ENCODE results near the gene CNR2.
"Not testable (repeated sequence)": the region's sequence is repeated elsewhere in the genome, so short reads cannot be mapped to it uniquely, and the experiment has no call there.

Gene CNR2

DNA sequence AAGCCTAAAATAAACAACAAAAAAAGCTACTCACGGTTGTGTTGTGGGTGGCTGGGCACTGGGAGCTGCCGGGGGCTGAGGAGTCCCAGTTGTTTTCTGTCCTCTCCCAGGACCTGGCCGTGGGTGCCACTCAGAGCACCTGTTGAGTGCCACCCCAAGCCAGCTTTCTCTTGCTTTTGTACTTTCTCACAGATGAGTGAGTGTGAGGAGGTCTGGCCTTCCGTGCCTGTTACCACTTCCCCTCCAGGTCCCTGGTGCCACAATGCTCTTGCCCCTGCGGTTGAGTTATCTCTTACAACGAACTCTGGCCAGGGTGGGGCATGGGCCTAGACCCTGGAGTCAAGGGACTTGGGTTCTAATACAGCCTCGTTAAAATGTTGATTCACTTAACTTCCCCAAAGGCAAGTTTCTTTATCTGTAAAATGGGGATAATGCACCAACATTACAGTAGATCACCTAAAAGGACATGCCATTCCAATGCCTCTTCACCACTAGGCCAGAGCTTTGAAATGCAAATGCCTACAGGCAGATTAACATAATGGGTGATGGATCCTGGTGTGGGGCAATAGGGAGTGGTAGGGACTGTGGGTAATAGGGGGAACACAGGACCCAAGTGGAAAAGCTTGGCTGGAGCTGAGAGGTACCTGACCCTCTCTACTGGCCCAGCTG is at the start of gene CNR2:
TSS of gene CNR2 (minus strand) at position 151 of the 669 bp plus-strand sequence. CDS start 37,745 bp downstream, outside the sequence.
- DNase-seq: no peak

DNA sequence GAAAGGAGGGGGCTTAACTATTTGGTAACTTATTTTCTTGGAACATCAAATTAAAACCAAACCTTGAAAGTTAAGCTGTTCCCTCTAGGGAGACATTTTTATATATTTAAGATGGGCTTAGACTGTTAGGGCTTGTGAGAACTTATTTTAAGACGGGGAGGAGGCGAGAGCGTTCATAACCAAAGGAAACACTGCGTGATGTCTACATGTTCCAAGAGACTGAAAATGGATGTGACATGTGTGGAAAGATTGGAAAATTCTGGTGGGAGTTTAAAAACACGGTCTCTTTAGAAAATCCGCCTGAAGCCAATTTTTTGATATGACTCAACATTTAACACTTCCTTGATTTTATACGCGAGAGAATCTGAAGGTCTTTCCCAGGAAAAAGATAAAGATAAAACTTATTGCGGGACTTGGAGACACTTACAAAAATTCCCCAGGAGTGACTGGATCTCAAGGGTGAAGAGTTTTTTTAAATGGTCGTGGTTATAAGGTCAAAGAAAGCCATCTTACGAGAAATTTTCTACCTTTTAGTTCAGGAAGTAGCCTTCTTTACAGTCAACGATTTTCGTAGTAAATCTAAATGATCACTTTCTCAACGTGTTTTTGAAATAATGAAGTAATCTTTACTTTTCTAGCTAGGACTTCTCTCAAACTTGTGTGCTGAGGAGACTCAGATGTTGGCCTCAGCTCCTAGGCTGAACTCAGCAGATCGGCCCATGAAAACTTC is 47.3 kb upstream of the CNR2 start:
- no peak for DNase-seq

GRCh38 chr1:23959461-23960290 is 46.5 kb upstream of the CNR2 start, which contains the start of gene PNRC2:
PNRC2 (plus strand) TSS chr1:23959828; CDS start chr1:23961458, 1,630 bp downstream.
- peak; percentile 80 for DNase-seq

DNA sequence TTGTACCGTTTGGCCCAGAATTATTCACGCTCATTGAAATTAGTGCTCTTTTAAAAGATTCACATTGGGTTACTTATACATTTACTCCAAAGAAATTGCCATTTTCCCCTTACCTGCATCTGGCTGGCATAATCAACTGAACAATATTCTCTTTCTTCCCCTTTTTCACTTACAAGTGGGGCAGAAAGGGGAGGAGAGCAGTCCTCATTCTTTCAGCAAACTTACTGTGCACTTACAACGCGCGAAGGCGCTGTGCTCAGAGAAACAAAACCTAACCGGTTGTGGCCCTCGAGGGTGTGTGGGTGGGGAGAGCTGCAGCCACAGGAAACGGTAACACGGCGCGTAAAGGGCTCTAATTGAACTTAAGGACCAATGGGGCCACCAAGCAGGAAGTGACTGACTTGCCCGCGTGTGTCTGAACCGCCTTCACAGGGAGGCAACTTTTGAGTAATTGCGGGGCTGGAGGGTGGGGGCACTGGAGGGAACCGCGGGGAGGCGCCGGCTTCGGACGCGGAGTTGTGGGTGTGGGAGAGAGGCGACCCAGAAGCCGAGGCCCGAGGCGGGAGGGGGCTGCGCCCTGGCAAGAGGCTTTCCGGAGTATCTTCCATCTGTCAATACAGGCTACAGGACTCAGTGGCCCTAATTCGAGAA is 45.8 kb upstream of the CNR2 start:
- peak; percentile 62 for DNase-seq

DNA sequence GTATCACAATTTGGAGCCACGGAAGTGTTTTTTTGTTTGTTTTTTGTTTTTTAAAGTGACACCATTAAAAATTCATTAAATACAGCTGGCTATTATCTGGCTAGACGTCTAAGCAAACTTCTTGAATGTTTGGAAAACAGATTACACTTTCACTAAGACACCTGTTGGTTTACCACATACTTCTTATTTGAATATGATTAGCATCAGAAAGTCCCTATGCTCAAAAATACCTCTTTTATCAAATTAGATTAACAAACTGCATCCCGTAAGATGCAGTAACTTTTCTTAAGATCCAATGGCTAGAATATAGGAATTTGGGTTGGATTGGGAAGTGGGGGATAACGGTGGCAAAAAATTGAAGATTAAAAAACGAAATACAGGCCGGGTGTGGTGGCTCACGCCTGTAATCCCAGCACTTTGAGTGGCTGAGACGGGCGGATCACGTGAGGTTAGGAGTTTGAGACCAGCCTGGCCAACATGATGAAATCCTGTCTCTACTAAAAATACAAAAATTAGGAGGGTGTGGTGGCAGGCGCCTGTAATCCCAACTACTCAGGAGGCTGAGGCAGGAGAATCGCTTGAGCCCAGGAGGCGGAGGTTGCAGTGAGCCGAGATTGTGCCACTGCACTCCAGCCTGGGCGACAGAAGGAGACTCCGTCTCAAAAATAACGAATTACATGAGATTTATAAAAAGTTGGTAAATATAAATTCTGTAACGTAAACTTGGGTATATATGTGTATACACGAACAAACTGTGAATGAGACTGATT is 45.1 kb upstream of the CNR2 start:
- DNase-seq: not testable (repeated sequence)

- DNase-seq: no peak
Measured at GRCh38 chr1:23957096-23957495, 43.9 kb upstream of the CNR2 start.

- no peak for DNase-seq
Measured at GRCh38 chr1:23953020-23953419, 39.9 kb upstream of the CNR2 start.

DNA sequence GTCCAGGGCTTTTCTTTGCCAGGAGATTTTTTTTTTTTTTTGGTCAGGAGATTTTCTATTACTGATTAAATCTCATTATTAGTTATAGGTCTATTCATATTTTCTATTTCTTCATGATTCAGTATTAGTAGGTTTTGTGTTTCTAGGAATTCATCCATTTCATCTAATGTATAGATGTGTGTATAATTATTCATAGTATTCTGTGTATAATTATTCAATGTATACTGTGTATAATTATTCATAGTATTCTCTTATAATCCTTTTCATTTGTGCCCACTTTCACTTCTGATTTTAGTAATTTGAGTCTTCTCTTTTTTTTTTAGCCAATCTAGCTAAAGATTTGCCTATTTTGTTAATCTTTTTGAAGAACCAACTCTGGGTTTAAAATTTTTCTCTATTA is 34.2 kb upstream of the CNR2 start:
- no peak for DNase-seq

GRCh38 chr1:23936481-23937176 is 23.5 kb upstream of the CNR2 start:
- no peak for DNase-seq

DNA sequence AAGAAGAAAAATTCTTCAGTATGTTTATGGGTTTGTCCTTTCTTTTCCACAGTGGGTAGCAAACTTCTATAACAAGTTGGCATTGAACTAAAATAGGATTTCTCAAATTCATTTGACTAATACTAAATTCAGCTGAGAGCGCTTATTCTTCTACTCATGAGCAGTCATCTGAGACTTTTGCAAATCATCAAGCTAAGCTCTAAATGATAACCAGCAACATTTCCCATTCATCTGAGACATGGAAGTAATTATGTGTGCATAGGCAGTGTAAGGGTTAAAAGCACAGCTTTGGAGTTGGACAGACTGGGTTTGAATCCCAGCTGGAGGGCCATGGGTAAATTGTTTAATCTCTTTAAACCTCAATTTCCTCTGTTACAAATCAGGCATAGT is 18.3 kb upstream of the CNR2 start:
- no peak for DNase-seq

DNA sequence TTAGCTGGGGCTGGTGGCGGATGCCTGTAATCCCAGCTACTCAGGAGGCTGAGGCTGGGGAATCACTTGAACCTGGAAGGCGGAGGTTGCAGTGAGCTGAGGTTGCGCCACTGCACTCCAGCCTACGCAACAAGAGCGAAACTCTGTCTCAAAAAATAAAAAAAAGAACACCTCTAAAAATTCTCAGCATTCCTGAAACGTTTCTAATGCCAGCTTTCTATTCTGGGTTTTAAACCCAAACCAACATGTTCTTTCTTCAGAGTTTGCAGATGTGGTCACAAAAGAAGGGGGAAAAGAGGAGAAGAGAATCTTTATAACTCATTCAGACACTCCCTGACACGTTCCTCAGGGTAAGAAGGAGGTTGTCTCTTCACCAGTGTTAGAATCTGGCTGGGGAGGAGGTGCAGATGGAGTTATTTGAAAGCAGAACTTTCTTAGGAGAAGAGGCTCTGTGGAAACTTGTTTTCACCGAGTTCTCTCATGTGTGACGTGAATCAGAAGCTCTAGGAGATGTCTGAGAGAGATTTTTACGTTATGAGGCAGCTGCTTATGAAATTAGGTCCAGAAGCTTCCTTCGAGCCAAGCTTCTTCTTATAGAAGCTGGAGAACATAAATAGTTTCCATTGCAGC is 17.8 kb upstream of the CNR2 start:
- DNase-seq: no peak

- no peak for DNase-seq
Measured at GRCh38 chr1:23930270-23930669, 17.1 kb upstream of the CNR2 start.

- DNase-seq: no peak
Measured at GRCh38 chr1:23928789-23929188, 15.6 kb upstream of the CNR2 start.

DNA sequence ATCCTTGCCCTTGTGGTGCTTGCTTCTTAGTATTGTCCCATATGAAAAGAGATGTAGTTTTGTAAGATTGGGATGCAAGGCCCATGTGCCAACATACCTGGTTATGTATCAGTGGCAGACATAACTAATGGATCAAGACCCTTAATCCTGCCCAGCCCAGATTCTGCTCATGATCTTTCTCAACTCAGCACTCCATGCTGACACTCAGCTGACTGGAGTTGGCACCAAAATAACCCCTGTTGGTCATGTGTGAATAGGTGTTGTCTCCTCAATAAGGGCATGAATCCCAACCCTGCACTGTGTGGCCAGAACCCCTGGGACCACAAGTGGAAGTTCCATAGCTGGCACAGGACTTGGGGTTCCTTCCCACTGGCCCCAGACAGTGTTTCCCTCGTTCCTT is 13.9 kb upstream of the CNR2 start:
- DNase-seq: no peak

DNA sequence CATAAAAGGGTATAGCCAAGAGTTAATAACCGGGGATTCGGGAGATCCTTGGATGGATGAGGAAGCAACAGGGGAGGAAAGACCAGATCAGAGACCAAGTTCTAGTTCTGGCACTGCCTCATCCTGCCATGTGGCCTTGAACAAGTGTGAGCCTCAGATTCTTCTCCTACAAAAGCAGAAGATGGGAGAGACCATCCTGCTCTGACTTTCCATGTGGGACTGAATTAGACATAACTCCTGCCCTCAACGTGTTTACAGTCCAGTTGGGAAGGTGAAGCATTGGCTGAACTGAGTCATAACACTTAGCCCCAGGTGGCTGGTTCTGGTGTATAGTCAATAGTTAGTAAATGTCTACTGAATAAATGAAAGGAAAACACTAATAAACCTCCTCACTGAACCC is 12.1 kb upstream of the CNR2 start:
- no peak for DNase-seq

DNA sequence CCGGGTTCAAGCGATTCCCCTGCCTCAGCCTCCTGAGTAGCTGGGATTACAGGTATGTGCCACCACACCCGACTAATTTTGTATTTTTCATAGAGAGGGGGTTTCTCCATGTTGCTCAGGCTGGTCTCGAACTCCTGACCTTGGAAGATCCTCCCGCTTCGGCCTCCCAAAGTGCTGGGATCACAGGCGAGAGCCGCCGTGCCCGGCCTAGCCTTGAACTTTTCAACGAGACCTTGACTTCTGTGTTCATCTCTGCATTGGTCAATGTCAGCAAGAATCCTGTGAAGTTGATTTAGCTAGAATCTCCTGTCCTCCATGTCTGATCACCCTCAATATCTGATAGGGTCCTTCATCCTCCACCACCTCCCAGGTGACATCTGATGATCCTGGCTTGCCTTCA is 11.4 kb upstream of the CNR2 start:
- no peak for DNase-seq

DNA sequence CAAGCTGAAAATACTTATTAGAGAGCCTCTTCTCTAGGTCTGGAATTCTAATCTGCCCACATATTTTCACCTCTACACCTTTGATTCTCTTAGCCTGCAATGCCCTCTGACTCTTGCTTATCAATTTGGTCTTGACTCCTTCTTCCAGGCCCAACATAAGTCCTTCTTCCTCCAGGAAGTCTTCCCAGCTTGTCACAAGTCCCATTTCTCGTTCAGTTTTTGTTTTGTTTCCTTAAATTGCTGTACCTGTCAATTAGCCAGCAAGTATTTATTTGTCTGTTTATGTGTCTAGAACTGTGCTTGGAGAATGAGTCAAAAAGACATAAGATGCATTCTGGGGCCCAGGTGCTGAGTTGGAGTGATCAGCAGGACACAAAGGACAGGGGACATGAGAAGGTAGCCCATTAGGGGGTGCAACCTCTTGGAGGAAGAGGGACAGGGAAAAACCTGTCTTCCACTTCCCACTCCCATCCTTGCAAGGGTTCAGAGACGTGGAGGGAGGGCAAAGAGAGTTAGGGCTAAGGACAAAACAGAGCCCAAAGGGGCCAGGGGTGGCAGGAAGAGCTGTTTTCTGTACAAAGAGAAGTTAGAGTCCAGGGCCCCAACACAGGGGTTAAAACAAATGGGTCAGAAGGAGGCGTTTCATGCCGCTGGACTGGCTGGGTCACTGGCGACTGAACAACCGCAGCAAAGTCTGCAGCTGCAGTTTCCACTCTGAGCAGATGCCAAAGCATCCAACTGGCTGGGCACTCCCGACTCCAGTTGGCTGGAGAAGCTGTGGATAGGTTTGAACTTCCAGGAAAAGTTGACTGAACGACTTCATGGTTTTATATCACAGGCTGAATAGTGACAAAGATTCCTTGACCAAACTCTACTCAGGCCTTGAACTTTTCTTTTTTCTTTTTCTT is 10.7 kb upstream of the CNR2 start:
- DNase-seq: no peak

DNA sequence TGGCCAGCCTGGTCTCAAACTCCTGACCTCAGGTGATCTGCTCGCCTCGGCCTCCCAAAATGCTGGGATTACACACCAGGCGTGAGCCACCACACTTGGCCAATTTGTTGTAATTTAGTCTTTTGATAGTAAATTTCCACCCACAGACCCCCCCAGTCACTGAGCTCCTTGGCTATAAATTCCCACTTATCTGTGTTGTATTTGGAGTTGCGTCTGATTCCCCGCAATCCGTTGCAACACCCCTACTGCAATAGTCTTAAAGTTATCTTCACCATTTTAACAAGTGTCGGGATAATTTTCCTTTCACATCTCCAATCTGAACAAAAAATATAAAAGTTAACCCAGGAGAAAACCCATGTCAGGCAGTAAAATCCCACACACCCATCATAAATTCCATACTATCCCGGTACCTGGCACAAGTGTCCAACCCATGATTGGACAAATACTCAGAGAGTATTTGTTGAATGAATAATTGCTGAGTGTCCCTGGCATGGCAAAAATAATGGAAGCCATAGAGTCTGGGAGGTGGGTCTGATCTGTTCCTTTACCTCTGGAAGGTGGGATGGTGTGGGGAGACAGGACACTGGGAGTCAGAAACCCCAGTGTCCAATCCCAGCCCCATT is 9.3 kb upstream of the CNR2 start:
- no peak for DNase-seq
